GM03348 (cell line): ENCODE data around the gene ARX.

Source experiments
- DNase-seq: peaks from one replicate; pipeline ENCODE4 v3.0.0; 2012; ENCODE audit warnings: low spot score

Gene ARX

GRCh38 chrX:25015486-25016360 lies at the start of gene ARX:
Gene ARX, minus strand, starts transcription at chrX:25015965. Its CDS starts 228 bp downstream, at chrX:25015737.
- DNase-seq, result peak; percentile 65

- no peak for DNase-seq
These were observed 43.5 kb upstream of the ARX start for GRCh38 chrX:25059273-25059672.

DNA sequence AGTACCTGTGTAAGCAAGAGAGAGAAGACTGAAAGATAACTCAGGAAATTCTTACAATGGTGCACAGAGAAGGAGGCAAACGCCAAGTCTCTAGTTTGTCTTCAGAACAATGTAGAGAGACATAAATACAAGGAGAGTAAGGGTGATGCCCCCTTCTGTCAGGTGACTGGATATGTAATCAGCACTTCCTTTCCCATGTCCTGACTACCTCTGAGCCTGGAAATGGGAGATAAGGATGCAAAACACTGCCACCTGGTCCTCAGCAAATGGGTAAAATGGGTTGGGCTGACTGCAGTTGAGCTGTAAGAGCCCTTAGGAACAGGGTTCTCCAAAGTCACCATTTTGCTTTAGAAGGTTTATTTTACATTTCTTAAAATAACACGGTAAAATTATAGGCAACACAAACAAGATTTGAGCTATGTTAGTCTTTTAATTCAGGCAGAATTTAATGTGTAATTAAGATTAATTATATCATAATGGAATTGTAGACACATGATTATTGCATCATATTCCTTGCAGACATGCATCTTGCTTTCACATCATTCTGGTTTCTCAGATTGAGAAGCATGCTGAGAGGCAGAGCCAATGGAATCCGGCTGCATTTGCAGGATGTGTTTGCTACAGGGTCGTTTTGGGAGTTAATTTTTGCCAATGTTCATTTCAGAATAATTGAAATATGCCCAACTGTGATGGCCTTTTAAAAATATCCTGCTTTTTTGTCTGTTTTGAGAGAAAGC lies 37.2 kb upstream of the ARX start:
- DNase-seq, result no peak

GRCh38 chrX:25049971-25050370 lies 34.2 kb upstream of the ARX start:
- no peak for DNase-seq

GRCh38 chrX:25049357-25049756 lies 33.6 kb upstream of the ARX start:
- no peak for DNase-seq

- no peak for DNase-seq
These were observed 32.4 kb upstream of the ARX start for GRCh38 chrX:25048178-25048577.

GRCh38 chrX:25043192-25043591 lies 27.4 kb upstream of the ARX start:
- DNase-seq, result no peak

- DNase-seq, result no peak
These were observed 23.3 kb upstream of the ARX start for GRCh38 chrX:25039036-25039435.

GRCh38 chrX:25034889-25035288 lies 19.1 kb upstream of the ARX start:
- DNase-seq, result no peak

GRCh38 chrX:25029288-25029825 lies 13.6 kb upstream of the ARX start:
- no peak for DNase-seq

GRCh38 chrX:25028726-25029125 lies 13.0 kb upstream of the ARX start:
- DNase-seq, result peak; percentile 26

DNA sequence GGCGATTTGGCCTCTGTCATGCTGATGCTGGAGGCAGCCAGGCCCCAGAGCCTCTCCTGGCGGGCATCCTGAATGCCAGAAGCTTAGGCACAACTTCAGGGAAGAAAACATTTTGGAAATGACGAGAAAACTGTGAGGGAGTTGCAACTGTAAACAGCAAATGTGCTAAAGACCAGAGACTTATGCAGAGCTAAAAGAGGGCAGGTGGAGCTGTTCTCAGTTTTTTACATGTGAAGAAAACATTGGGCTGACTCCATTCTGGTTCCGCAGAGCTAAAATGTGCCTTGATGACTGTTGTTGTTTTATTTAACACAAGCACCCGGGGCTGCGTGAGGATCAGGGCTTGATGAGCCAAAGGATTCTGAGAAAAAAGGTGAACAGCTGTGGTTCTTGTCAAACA lies 10.8 kb upstream of the ARX start:
- no peak for DNase-seq

GRCh38 chrX:25025615-25026014 lies 9.8 kb upstream of the ARX start:
- DNase-seq, result no peak

GRCh38 chrX:25023908-25024307 lies 8.1 kb upstream of the ARX start:
- DNase-seq, result no peak

DNA sequence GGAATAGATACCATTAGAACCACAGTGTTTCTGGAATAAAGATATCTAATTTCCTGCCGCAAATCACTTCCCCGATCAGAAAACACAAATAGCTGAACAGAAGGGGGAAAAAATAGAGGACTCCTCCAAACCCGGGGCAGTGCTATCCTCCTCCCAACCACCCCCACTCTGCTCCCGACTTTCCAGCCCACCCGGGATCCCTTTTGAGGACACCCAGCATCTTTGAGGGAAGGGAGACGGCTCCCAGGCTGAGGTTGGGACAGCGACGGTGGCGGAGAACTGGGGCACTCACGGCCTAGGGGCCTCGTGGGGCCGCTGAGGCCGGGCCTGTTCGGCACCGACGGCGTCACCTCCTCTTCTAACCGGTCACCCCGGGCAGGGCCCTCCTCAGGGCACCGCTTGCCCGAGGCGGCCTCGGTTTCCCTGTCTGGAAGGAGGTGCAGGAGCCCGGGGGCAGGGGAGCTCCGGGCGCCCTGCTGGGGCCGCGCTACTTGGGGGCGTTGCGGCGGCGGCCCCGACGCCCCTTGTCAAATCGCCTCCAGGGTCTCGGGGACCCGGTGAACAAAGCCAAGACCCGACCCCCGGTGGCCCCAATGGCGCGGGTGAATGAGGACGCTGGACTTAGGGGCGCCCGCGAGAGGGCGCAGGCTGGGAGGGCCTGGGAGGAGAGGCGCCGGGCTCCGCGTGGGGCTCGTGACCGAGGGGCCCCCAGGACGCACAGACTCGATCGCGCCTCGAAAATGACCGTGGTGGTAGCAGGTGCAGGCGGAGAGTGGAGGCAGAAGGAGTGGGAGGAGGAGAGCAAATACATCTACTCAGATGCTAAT lies 6.9 kb upstream of the ARX start:
- DNase-seq, result no peak

DNA sequence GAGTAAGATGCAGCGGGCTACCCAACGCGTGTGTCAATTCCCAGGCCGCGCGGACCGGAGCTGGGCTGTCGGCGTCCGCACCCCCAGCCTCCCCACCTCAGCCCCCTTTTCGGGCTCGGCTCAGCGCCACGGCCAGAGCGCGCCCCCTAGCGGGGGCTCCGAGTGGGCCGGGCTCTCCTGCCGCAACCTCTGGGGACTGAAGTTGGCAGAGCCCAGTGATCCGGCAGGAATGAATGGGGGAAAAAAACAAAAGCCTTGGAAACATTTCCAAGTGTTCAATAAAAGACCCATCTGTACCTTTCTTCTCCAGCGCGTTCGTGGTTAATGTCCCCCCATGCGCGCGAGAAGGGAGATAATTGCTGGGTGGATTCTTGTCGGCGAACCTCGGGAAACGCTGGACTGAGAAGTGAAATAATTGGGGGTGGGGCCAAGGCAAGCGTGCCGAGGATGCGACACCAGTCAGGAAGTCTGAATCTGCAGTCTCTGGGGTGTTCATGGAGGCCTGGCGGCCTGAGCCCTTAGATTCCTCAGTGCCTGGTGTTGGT lies 5.2 kb upstream of the ARX start:
- DNase-seq, result peak; percentile 28

GRCh38 chrX:25020391-25020904 lies 4.7 kb upstream of the ARX start:
- no peak for DNase-seq

- no peak for DNase-seq
These were observed 4.1 kb upstream of the ARX start for GRCh38 chrX:25019707-25020390.

DNA sequence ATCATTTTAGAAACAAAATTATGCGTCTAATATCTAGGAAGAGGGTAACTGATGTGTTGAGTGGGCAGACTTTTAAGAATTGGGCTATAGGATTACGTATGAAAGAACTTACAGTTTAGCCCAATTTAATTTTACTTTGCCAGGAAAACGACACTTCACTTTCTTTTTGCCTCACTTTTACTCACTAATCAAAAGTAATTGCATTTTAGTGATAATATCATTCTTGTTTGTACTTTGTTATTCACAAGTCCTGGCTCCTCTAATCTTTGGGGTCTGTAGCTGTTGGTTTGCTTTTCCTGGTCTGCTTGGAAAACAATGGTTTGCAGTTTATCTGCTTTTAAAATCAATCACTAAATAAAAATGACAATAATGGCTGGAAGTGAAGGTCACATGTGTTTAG lies 2.9 kb upstream of the ARX start:
- DNase-seq, result no peak

DNA sequence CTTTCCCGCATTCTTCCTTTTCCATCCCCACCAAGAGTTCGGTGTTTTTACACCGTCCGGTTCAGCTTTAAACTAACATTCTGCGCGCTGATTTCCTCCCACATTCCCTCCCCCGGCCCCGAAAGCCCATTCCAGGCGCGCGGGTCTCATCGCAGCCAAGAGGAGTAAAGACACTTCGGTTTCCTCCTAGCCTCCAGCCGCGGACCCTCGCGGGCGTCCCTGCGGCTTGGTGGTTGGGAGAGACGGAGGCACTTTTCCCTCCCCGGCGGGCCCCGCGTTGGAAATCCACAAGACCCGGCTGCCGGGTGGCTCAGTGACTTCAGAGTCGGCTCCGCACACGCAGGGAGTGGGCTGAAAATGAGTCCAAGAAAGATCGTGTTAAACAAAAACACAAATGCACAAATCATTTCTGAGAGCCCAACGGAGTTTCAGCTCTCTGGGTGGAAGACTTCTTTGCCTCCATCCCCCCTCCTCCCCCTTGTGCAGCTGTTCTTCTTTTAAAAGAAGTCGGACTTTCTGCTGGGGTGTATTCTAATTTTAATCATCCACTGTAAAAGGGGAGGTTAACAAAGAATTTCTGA lies 2.0 kb upstream of the ARX start:
- no peak for DNase-seq
